Activated T-cell treated with anti-CD3 and anti-CD28 coated beads, Interleukin-2, amount 50 U/mL, for 4 hours (primary cell): Measurements from ENCODE around the gene SLCO1B1. TPM values are rescaled to one million over a fixed set of nuclear protein-coding genes. Genes with fewer than 3 reads are reported as not detected.
"Not testable (repeated sequence)": the region's sequence is repeated elsewhere in the genome, so short reads cannot be mapped to it uniquely, and the experiment has no call there.

ENCODE experiments used
- ATAC-seq, 2 donors: fragments of 200-7000 bp; cut with Tn5 transposase; one replicate each; pipeline ENCODE4 v1.10.0; 2021
- DNase-seq: peaks from one replicate; pipeline ENCODE4 v3.0.0-alpha.2; 2020
- H3K27me3 Mint-ChIP-seq: one replicate; pipeline ENCODE4 v1.8.0; 2021; ENCODE audit warnings: low read depth, mixed read lengths
- H3K36me3 Mint-ChIP-seq: one replicate; pipeline ENCODE4 v1.8.0; 2022; ENCODE audit warnings: mixed read lengths; ENCODE audit not compliant: insufficient read depth
- H3K4me1 Mint-ChIP-seq: one replicate; pipeline ENCODE4 v1.8.0; 2021; ENCODE audit warnings: low read depth, mixed read lengths
- H3K4me3 Mint-ChIP-seq: one replicate; pipeline ENCODE4 v1.8.0; 2021; ENCODE audit warnings: mild to moderate bottlenecking, moderate library complexity, mixed read lengths
- H3K9me3 Mint-ChIP-seq: one replicate; pipeline ENCODE4 v1.8.0; 2021; ENCODE audit warnings: mixed read lengths
- total RNA-seq, 3 donors: library from RNA; stranded (reverse); gene quantifications; one replicate each; pipeline ENCODE4 v1.2.1, GENCODE V29; 2021

The SLCO1B1 gene
- total RNA-seq: not detected

GRCh38 chr12:21130998-21131397, at the start of gene SLCO1B1:
TSS of gene SLCO1B1 (plus strand) at chr12:21131194. CDS start at chr12:21141575, 10,381 bp downstream.
- H3K9me3 Mint-ChIP-seq: peaks cover 6% of the 10 kb centered on the region
- DNase-seq: no peak
- no peaks in the 10 kb centered on the region for H3K36me3 Mint-ChIP-seq
- no peaks in the 10 kb centered on the region for H3K4me1 Mint-ChIP-seq
- no peaks in the 10 kb centered on the region for H3K27me3 Mint-ChIP-seq
- no peak for ATAC-seq
- no peak within 1 kb of the TSS for H3K4me3 Mint-ChIP-seq

- not testable (repeated sequence) for H3K36me3 Mint-ChIP-seq, H3K4me3 Mint-ChIP-seq, DNase-seq, ATAC-seq, H3K9me3 Mint-ChIP-seq, H3K27me3 Mint-ChIP-seq, H3K4me1 Mint-ChIP-seq
Observed at GRCh38 chr12:21084753-21085152, 46.2 kb upstream of the SLCO1B1 start.

DNA sequence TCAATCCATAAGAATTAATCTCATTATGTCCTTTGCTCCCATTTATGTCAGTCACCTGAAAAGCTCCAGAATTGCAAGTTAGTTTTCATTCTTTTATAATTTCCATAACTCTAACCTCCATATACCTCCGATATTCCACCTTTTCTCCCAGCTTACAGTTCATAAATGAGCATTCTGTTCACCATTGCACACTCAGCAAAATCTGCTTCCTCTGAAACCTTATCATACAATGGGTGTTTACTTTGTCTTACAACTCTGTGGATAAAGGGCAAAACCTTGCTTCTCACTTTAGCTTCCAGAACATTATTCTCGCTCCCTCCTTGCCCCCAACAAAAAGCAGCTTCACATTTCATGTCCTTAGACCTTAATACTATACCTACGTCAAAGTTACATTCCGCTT, 19.3 kb upstream of the SLCO1B1 start:
- DNase-seq (no peak), ATAC-seq (no peak)
- H3K36me3 Mint-ChIP-seq: no peaks in the 10 kb centered on the region
- H3K4me3 Mint-ChIP-seq: no peak overlapping the region
- no peaks in the 10 kb centered on the region for H3K4me1 Mint-ChIP-seq
- no peaks in the 10 kb centered on the region for H3K9me3 Mint-ChIP-seq
- H3K27me3 Mint-ChIP-seq: no peaks in the 10 kb centered on the region

- Mint-ChIP-seq H3K4me3 (no peak overlapping the region), H3K9me3 (peaks cover 3% of the 10 kb centered on the region), H3K36me3 (no peaks in the 10 kb centered on the region), H3K4me1 (no peaks in the 10 kb centered on the region), H3K27me3 (no peaks in the 10 kb centered on the region)
- ATAC-seq (no peak), DNase-seq (no peak)
Observed at GRCh38 chr12:21113266-21113665, 17.7 kb upstream of the SLCO1B1 start.

GRCh38 chr12:21117995-21118394, 13.0 kb upstream of the SLCO1B1 start:
- Mint-ChIP-seq H3K9me3 (peaks cover 3% of the 10 kb centered on the region), H3K4me1 (no peaks in the 10 kb centered on the region), H3K36me3 (no peaks in the 10 kb centered on the region), H3K4me3 (no peak overlapping the region), H3K27me3 (no peaks in the 10 kb centered on the region)
- DNase-seq (no peak), ATAC-seq (no peak)

DNA sequence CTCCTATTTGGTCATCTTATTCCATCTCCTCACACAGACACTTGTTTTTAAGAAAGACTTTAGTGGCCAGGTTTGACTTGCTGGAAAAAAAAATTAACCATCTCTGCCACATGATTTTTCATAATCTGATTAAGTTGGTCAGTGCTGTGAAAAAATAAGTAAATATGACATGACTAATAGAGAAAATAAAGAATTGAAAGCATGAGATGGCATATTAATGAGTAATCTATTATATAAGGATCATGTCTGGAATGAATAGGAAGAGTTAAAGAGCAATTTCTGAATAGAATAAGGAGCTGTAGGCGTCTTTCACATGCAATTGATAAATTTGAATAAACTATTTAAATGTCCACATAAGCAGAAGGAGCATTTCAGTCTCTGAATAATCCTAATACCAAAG, 12.2 kb upstream of the SLCO1B1 start:
- no peak for DNase-seq
- Mint-ChIP-seq H3K9me3 (peaks cover 3% of the 10 kb centered on the region), H3K36me3 (no peaks in the 10 kb centered on the region), H3K27me3 (no peaks in the 10 kb centered on the region), H3K4me3 (no peak overlapping the region), H3K4me1 (no peaks in the 10 kb centered on the region)
- ATAC-seq: no peak

- H3K9me3 Mint-ChIP-seq: peaks cover 6% of the 10 kb centered on the region
- no peak for ATAC-seq
- H3K4me1 Mint-ChIP-seq: no peaks in the 10 kb centered on the region
Observed at GRCh38 chr12:21129351-21129750, 1.6 kb upstream of the SLCO1B1 start.

GRCh38 chr12:21129906-21130305, 1.1 kb upstream of the SLCO1B1 start:
- peaks cover 6% of the 10 kb centered on the region for H3K9me3 Mint-ChIP-seq
- no peaks in the 10 kb centered on the region for H3K27me3 Mint-ChIP-seq
- no peak overlapping the region for H3K4me3 Mint-ChIP-seq
- H3K4me1 Mint-ChIP-seq: no peaks in the 10 kb centered on the region
- no peaks in the 10 kb centered on the region for H3K36me3 Mint-ChIP-seq
- no peak for DNase-seq
- no peak for ATAC-seq

More at GRCh38 chr12:21129351-21129750, 1.6 kb upstream of the SLCO1B1 start:
- H3K4me3 Mint-ChIP-seq: no peak overlapping the region
- no peaks in the 10 kb centered on the region for H3K36me3 Mint-ChIP-seq
- H3K27me3 Mint-ChIP-seq: no peaks in the 10 kb centered on the region
- DNase-seq: no peak

- H3K4me1 Mint-ChIP-seq, DNase-seq, H3K27me3 Mint-ChIP-seq, H3K36me3 Mint-ChIP-seq, ATAC-seq, H3K9me3 Mint-ChIP-seq, H3K4me3 Mint-ChIP-seq: not testable (repeated sequence)
Observed at GRCh38 chr12:21137318-21137999, 6.5 kb downstream of the SLCO1B1 start.

DNA sequence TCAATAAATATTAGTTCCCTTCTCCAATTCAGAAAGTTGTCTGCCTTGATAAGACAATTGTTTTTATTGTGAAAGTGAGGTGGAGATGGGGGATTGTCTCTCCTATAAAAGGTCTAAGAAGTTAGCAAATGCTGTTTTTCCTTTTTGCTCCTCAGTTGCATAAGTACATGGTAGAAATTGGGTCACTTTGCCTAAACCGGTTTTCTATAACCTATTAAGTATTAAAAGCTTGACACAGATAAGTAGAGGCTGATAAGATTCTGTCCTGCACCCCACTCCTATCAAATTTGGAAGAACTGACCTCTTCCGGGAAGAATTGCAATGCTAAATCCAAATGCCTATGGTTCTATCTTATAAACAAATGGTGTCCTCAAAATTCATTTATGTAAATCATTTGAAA, 7.0 kb downstream of the SLCO1B1 start:
- Mint-ChIP-seq H3K36me3 (no peaks in the 10 kb centered on the region), H3K4me1 (no peaks in the 10 kb centered on the region), H3K27me3 (no peaks in the 10 kb centered on the region), H3K4me3 (no peak overlapping the region), H3K9me3 (peaks cover 4% of the 10 kb centered on the region)
- no peak for ATAC-seq
- no peak for DNase-seq

DNA sequence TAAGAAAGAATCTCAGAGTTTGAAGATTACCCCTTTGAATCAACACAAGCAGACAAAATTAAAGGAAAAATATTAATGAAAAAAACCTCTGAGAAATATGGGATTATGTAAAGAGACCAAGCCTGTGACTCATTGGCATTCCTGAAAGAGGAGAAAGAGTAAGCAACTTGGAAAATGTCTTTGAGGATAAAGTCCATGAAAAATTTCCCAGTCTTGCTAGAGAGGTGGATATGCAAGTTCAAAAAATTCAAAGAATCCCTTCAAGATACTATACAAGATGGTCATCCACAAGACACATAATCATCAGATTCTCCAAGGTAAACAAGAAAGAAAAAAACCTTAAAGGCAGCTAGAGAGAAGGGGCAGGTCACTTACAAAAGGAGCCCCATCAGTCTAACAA, 13.3 kb downstream of the SLCO1B1 start:
- ATAC-seq (no peak), DNase-seq (no peak)
- Mint-ChIP-seq H3K36me3 (no peaks in the 10 kb centered on the region), H3K4me1 (no peaks in the 10 kb centered on the region), H3K9me3 (peaks cover 7% of the 10 kb centered on the region), H3K4me3 (no peak overlapping the region), H3K27me3 (no peaks in the 10 kb centered on the region)

DNA sequence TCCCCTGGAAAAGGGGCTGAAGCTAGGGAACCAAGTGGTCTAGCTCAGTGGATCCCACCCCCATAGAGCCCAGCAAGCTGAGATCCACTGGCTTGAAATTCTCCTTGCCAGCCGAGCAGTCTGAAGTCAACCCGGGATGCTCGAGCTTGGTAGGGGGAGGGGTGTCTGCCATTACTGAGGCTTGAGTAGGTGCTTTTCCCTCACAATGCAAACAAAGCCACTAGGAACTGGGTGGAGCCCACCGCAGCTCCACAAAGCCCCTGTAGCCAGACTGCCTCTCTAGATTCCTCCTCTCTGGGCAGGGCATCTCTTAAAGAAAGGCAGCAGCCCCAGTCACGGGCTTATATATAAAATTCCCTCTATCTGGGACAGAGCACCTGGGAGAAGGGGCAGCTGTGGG, 18.9 kb downstream of the SLCO1B1 start:
- H3K9me3 Mint-ChIP-seq, H3K4me1 Mint-ChIP-seq, H3K36me3 Mint-ChIP-seq, H3K4me3 Mint-ChIP-seq, DNase-seq, ATAC-seq, H3K27me3 Mint-ChIP-seq: not testable (repeated sequence)

- H3K27me3 Mint-ChIP-seq: no peaks in the 10 kb centered on the region
- DNase-seq (no peak), ATAC-seq (no peak)
- peaks cover 7% of the 10 kb centered on the region for H3K9me3 Mint-ChIP-seq
- H3K4me1 Mint-ChIP-seq: no peaks in the 10 kb centered on the region
- no peaks in the 10 kb centered on the region for H3K36me3 Mint-ChIP-seq
- no peak overlapping the region for H3K4me3 Mint-ChIP-seq
Observed at GRCh38 chr12:21151184-21151583, 20.2 kb downstream of the SLCO1B1 start.

DNA sequence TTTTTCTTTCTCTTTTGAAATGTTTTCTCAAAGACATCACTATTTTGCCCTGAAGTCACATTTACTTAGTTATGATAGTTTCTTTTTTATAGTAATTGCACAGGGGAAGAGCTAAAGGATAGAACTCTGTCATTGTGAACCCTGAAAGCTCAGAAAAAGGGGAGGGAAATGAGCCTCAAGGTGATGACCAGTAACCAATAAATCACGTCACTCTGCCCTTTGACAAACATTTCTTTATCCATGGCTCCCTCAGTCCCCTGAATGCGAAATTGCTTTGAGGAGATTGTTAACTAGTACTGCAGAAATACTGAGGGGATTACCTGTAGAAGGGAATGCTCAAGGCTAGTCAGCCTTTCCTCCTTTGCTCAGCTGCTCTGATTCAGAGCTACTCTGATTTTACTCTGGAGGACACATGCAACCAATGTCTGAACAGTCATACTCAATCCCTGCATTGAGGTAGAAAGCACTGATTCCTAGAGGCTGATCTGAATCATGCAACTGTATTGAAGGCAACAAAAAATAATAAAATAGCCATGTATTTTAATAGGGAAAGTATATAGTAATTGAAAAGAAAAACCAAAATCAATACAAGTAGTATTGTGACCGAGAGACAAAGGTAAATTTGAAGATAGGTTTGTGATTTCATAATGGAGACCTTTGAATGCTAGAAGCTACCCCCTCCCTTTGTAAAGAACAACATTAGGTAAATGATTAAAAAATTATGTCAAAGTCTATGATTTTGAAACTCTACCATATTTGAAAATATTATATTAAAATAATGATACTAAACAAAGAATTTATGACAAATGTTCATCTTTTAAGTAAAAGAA, 24.7 kb downstream of the SLCO1B1 start:
- H3K4me1 Mint-ChIP-seq: no peaks in the 10 kb centered on the region
- no peaks in the 10 kb centered on the region for H3K36me3 Mint-ChIP-seq
- H3K4me3 Mint-ChIP-seq: no peak overlapping the region
- no peaks in the 10 kb centered on the region for H3K27me3 Mint-ChIP-seq
- no peaks in the 10 kb centered on the region for H3K9me3 Mint-ChIP-seq
- ATAC-seq (no peak), DNase-seq (no peak)

DNA sequence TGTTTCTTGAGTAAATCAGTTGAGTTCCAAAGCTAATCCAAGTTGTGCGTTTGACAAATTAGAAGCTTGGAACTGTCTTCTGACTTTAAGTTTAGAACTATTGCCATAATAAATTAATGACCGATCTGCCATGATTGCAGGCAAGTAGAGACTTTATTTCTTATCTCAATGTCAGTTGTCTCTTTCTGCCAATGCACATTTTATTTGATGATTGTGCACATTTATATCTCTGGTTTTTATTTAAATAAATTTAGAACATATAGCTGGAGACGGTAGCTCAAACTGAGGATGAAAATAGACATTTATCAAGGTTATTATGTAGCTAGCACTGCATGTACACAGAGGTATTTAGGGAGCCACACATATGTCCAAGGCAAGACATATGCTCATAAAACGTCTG, 34.1 kb downstream of the SLCO1B1 start:
- Mint-ChIP-seq H3K36me3 (no peaks in the 10 kb centered on the region), H3K27me3 (peaks cover 2% of the 10 kb centered on the region), H3K4me3 (no peak overlapping the region), H3K9me3 (peaks cover 7% of the 10 kb centered on the region), H3K4me1 (no peaks in the 10 kb centered on the region)
- DNase-seq: no peak
- no peak for ATAC-seq
